C4-2B (cell line): Measurements from ENCODE around the gene PJA1.

Experiments
- H3K27ac ChIP-seq: fragments of 450-650 bp; 2 replicates; pipeline ENCODE4 v1.5.1; 2017
- CTCF ChIP-seq: fragments of 450-650 bp; conservative IDR thresholded peaks from 2 replicates; pipeline ENCODE4 v1.5.1; 2017; ENCODE audit warnings: mild to moderate bottlenecking
- ZFX ChIP-seq: fragments of 450-650 bp; IDR thresholded peaks from 2 replicates; pipeline ENCODE4 v1.6.1; 2017

PJA1 gene

GRCh38 chrX:69172937-69173336 lies 7.7 kb upstream of the PJA1 start:
- no peak overlapping the region for H3K27ac ChIP-seq
- no peak for TF ChIP-seq CTCF
- TF ChIP-seq ZFX = no peak

- TF ChIP-seq ZFX (no peak), CTCF (no peak)
- H3K27ac ChIP-seq = no peak overlapping the region
Measured at GRCh38 chrX:69170319-69170718, 5.1 kb upstream of the PJA1 start.

- no peak for TF ChIP-seq CTCF
- TF ChIP-seq ZFX = no peak
- H3K27ac ChIP-seq = no peak overlapping the region
Measured at GRCh38 chrX:69163936-69164741, 1.1 kb downstream of the PJA1 start.

- H3K27ac ChIP-seq = no peak overlapping the region
- no peak for TF ChIP-seq ZFX
- no peak for TF ChIP-seq CTCF
Measured at GRCh38 chrX:69162361-69162865, 2.8 kb downstream of the PJA1 start.

- TF ChIP-seq ZFX = no peak
- no peak for TF ChIP-seq CTCF
Measured at GRCh38 chrX:69161786-69162349, 3.4 kb downstream of the PJA1 start.

GRCh38 chrX:69161371-69161770 lies 3.9 kb downstream of the PJA1 start:
- no peak for TF ChIP-seq ZFX
- no peak for TF ChIP-seq CTCF

More at GRCh38 chrX:69161786-69162349, 3.4 kb downstream of the PJA1 start:
- no peak overlapping the region for H3K27ac ChIP-seq

GRCh38 chrX:69158166-69158980 lies 6.9 kb downstream of the PJA1 start:
- no peak overlapping the region for H3K27ac ChIP-seq
- TF ChIP-seq ZFX (no peak), CTCF (peak; percentile 33)

More at GRCh38 chrX:69161371-69161770, 3.9 kb downstream of the PJA1 start:
- no peak overlapping the region for H3K27ac ChIP-seq
